Stimulated activated CD8-positive, alpha-beta memory T cell treated with anti-CD3 and anti-CD28 coated beads, Interleukin-7, amount 100 ng/mL, for 4 hours (primary cell): ENCODE data around the gene ASB5.

Source experiments
- DNase-seq, 2 donors: peaks; one replicate each; pipeline ENCODE4 v3.0.0-alpha.2; 2020; ENCODE audit warnings: low read depth in 2 of 2

Gene ASB5

DNA sequence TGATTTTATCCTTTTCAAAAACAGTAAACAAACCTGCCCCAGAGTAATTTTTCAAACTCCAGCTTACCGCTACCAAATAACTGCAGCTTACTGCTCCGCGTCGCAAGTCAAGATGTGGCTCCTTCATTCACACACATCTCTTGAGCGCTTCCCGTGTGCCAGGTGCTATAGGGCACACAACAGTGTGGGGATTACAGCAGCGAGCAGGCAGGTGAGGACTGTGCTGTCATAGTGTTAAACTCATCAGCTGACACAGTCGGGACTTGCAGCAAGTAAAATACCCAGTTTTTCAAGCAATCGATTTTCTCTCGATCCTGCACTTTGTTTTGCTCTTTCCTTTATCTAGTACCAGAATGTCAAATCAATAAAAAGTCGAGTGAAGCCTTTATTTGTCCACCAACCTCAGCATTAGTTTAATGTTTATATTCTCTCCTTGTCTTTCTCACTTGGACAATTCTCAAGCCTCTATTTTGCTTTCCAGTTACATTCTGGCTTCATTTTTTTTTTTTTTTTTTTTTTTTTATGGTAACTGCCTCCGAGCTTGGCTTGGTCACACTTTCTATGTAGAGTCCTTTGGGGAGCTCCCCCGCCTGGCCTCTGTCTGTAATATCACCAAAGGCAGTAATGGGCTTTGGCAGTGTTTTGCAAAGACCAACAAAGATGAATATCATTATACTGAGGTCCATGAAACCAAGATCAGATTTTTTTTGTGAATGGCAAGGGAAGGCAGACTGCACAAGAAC is 8.3 kb upstream of the ASB5 start:
- no peak for DNase-seq

DNA sequence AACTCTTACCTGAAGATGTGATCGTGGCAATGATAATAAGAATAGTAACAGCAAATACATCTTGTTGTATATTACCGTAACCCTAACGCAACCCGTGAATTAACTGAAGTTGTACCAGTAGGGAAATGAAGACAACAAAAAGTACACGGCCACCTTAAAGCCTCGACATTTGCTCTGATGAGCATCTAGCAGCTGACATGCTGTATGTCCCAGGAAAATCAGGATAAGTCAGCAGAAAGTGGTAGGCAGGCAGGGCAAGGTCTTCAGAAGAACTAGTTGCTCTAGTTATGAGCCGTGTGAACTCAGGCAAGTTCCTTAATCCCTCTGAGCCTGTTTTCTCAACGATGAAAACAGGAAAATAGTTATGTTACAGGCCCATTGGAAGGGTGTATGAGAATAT is 7.7 kb upstream of the ASB5 start:
- no peak for DNase-seq

DNA sequence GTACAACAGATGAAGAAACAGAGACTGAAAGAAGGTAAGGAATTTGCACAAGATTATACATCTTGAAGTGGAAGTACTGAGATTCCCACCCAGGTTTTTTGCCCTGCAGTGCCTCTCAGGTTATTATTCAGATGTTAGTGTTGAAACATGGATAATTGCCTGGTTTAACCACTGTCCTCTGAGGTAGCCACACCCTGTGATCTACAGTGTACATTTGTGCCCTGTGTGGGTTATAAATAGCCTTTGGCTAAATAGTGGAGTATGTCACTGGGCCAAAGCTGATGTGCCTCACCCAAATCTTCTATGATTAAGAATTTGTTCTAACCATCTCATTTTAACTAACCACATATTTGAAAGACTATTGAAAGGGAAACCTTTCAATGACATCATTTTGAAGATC is 5.4 kb upstream of the ASB5 start:
- DNase-seq, result no peak

DNA sequence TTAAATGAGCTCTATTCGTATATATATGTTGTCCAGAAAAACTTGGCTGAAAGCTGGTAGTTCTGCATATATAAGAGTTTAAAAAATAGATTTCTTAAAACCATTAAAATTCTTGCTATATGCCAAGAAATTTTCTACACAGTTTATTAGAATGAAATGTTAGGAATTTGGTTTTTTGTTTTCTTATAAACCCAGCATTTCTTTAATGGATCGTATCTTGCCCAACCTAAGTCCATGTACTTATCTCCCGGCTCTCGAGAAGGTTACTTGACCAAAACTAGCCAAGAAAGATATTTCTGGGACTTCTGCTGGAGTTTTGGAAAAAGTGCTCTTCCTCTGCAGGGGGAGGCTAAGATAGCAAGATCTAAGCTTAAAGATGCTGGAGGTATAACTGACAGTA is 4.7 kb upstream of the ASB5 start:
- DNase-seq, result no peak

DNA sequence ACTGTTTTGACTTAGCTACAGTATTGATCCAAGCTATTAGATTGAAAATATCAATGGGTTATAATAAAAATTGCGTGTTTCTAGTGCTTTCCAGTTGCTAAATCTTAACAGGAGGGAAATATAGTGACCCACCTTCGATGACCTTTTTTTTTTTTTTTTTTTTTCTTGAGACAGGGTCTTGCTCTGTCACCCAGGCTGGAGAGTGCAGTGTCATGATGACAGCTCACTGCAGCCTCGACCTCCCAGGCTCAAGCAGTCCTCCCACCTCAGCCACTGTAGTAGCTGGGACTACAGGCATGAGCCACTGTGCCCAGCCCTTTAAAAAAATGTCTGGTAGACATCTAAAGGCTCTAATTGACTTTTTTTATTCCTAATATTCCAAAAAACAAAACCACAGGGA is 3.8 kb upstream of the ASB5 start:
- DNase-seq, result no peak

DNA sequence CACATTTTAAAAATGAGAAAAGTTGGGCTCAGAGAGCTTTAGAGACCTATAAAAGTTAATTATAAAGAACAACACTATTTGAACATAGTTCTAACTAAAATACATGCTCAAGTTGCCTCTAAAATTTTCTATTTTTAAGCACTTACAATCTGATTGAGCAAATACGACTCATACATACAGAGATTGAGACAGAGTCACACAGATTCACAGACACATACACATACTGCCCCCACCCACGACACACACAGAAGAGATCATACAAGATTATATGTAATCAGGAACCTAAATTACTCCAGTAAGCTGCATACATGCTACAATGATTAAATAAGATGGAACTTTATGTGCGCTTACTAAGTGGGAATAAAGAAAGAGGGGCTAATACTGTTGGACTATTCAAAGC is 2.7 kb upstream of the ASB5 start:
- DNase-seq, result no peak

DNA sequence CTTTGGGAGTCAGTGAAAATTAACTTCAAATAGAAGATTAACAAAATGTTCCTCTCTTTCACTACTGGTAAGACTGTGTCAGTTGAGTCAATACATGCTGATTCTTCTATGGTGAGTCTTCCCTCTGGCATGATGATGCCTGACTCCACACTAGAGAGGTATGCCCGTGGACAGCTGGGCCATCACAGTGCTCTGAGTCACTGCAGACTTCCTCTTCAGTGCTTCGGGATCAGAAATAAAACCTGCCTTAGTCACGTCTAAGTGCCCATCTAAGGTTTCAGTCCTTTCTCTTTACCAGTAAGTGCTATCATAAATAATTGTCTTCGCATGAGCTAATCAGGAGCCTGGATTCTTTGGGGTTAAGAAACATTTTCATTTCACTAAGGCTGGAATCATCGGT is 1.6 kb upstream of the ASB5 start:
- no peak for DNase-seq

DNA sequence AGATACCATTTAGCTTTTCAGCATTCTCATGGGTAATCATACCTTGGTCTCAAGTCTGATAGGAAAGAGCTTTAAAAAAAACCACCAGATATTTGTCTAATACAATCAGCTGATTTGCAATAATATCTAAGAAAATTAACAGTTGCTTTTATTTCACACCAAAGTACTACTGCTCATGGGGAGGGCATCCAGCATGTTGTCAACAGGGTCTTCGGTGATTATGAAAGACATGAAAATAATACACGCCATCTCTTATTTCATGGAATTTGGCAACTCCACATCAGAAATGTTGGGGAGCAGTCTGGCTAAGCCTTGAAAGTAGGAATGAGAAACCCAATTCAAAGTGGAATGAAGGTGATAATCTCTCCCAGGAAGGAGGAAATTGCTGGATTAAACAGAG is 3.0 kb downstream of the ASB5 start:
- DNase-seq, result no peak

DNA sequence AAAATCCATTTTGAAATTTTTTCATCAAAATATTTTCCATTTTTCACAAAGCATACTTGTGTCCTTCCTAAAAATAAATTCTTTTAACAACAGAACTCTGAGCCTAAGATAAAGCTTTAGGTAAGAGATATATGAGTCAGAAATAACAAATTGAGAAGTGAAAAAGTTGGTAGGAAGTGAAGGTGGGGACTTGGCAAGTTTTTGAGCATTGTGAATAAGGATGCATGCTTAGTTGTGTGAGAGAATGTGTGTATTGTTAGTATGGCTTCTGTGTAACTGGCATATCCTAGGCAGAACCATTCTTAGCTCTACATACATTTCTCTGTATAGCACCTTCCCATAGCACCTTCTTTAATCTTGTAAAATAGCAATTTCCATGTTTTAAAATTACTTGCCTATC is 6.8 kb downstream of the ASB5 start:
- no peak for DNase-seq

DNA sequence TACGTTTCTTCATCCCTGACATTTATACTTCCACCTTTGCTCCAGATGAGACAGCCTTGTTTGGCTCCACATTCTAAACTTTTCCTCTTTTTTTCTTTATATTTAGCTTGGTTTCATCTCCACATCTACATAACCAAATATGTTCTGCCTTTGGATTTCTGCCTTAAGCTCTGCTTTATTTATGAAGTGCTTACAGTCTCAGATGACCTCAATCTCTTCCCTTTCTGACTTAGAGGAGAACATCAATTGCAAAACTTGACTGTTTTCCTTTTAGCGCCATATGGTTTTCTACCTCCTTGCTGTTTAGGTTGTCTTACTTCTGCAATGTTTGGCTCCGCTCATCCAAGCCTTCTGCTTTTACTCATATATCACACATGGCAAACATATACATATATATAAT is 7.5 kb downstream of the ASB5 start:
- DNase-seq, result no peak

DNA sequence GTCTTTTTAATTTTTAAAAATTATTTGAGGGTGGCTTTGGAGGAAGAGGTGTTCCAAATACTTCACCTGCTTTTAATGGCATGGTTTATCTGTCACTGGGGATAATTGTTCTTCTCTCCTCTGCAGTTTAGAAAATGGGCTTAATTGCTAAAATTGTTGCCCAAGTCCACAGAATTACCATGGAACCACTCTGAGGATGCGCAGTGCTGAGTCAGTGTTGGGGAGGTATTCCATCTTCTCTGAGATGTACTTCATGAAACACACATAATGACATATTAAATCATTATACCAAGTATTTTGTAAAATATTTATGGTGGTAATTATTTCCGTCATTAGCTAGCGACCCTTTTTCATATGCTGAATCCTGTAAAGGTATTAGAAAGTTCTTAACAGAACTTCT is 8.0 kb downstream of the ASB5 start:
- DNase-seq, result no peak

DNA sequence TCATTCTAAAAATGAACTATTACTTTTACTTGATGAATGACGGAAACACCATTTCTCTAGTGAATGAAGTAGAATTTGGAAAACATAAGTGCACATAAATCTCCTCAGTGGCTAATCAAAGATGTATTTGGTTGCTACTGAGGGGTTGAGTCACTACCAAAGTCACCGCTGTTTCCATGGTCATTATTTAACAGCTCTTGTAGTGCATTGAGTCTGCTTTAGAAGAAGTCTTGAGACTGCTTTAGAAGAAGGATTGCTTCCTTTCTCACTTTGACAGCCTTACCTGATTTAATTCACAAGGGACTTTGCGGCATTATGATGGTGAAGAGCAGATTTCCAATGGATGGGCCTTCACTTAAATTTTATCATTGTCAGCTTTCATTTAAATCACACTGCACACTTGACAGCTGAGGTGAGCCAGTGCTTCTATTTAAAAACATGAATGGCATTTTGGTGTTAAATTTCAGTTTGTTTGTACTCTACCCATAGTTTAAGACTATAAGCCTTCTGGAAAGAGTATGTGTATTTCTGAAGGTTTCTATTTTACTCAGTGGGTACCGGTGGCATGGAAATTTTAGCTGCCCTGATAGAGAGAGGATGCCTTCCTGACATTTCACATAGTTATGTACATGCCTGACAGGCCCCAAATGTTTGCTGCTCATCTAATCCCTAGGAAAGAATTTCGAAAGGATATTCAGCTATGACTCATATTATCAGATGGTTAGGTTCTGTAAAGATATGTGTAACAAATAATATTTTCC is 9.5 kb downstream of the ASB5 start:
- DNase-seq, result no peak

DNA sequence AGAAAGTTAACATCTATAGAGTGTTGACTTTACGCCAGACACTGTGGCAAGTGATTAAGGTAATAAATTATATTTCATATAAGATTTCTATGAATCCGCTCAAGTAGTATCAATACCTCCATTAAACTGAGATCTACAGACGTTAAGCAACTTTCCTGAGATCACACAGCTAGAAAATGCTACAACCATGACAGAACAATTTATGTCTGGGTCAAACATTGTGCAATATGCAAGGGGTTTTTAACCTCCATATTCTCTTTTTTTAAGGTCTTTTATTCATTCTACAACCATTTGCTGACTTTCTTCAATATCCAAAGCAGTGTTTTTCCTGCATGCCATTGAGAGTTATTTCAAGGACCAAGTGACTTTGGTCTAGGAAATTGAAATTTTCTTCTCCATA is 10.9 kb downstream of the ASB5 start:
- DNase-seq, result no peak

DNA sequence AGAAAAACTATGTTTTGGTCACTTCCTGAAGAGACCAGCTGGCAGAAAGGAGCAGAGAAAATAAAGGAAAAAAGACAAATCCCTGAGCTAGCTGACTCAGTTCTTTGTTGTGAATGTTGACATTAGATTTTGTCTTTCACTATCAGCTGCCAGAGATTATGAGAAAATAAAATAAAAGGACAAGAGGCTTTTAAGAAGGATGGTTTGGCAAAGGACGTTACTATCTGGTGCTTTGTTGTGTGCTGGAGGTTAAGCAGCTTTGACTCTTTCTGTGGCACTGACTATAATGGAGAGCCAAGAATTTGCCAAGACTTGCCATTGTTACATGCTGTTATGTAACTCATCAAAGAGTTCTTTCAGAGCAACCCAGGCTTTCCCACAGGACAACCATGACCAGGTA is 12.1 kb downstream of the ASB5 start:
- DNase-seq, result no peak

DNA sequence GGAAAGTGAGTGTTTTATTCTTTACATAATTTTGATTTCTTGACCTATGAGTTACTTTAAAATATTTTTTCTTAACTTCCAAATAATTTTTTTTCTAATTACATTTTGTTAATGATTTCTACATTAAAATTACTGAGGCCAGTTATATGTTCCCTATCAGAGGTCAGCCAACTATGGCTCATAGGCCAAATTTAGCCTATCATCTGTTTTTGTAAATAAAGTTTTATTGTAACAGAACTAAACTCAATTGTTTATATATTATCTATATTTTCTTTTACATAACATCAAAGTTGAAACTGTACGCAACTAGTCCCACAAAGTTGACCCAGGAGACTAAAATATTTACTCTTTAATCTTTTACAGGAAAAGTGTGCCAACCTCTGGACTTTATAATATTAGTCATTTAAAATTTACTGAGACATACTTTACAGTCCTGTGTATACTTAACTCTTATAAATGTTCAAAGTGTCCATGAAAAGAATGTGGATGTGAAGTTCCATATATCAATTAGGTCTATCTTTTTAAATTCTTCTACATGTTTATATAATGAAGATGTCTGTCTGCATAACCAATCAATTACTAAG is 26.2 kb downstream of the ASB5 start:
- no peak for DNase-seq

DNA sequence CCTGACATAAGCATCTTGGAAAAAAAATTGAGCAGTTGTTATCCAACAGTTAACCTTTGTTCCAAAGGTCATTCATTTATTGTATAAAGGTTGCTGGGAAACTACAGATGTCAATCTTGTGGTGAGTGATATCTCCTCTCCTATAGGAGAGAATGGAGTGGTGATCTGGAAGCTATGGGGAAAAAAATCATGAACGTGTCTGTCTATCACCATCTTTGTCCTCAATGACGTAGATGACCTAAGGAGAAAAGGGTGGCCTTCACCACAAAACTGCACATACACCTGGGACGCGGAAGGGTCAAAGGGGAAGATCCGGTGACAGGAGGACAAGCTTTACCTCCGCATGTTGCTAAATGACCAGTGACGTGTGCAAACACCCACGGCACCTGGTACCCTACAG is 27.3 kb downstream of the ASB5 start:
- no peak for DNase-seq

DNA sequence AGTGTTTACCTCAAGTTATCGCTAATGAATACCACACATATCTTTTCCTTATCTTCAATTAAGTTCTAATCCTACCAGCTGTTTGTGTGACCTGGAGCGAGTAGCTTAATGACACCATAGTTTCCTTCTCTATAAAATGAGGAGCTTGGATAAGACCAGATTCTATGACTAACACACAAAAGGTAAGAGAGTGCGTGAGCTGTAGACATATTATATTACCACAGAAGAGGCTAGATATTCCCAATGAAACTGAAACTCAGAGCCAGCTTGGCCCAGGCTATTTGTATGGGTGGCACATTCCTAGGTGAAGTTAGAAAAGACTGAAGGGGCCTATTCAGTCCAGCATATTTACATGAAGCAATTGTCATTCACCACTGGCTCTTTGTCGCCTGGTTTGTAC is 30.2 kb downstream of the ASB5 start:
- no peak for DNase-seq

DNA sequence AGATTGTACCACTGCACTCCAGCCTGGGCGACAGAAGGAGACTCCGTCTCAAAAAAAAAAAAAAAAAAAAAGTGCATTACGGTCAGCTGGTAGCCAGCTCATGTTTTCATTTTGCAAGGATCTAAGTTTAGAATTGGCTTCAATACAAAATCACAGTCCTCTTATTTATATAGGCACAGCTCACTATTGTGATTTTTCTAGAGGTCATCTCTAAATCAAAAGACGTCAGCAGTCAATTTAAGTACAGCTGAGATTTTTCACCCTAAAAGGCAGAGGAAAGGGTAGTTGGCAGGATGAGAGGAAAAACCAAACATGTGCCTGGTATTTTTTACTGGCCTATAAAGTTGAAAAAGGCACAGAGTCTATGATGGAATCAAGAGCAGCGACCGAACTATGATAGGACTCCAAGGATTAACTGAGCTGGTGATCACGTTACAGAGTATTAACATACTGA is 30.8 kb downstream of the ASB5 start:
- no peak for DNase-seq

DNA sequence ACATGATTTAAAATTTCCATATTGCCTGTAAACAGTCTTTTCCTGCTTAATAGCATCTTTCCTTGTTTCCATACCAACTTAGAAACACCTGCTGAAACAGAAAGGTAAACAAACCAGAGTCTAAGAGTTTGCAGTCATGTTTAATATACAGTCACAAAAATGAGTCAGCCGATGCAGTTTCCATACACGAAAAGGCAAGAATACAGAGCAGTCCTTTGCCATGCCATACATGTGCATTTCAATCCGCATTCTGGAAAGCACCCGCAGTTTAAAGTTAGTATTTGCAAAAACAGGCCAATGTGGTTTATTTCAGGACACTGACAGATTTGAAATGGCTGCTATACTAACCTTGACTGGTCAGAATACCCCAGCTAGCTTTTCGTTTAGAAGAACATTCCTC is 32.1 kb downstream of the ASB5 start:
- DNase-seq, result no peak

DNA sequence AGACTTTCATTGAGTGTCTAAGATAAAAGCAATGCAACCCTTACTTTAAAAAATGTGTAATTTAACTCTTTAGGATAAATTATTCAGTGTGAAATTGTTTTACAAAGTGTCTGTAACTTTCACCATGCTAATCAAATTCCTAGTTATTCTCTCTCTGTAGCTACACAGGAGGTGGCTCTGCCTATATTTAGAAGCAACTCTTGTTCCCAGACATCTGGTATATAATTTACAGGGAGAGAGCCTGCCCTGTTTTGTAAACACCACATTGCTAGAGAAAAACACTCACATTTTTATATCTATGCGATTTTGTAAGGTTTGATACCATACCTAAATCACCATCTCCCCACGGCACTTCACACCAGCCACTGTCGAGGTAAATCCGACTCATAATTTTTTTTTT is 38.2 kb downstream of the ASB5 start:
- no peak for DNase-seq

DNA sequence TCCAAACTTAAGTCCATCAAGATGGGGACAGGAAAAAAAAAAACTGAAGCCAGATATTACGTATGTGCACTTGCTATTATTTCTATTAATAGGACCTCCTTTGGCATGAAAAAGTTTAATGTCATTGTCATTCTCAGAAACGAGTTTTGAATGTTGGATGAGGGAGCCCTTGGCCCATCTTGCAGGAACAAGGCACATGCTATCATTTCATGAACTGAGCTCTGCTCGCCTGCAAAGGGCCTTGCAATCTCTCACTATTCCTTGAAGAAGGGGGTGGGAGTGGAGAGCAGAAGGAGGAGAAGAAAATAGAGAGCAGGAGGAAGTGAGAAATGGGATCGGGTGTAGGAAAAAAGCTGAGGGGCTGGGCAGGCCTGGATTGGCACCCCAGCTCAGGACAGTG is 39.4 kb downstream of the ASB5 start:
- no peak for DNase-seq

DNA sequence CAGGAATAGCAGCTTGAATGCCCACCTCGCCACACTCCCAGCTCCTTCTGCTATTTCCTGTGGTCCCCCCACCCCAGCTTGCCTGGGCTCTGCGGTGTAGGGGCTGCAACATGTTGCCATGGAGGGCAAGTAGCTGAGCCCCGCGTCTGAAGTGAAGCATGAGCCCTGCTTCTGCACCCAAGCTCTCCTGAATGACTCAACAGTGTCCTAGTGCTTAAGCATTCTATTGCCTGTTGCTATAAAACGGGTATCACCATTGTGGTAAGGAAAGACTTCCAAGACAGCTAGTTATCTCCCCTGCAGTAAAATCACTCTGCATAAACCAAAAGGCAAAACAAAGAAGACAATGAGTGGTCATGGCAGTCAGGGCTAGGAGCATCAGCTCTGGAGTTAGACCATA is 42.3 kb downstream of the ASB5 start:
- no peak for DNase-seq

DNA sequence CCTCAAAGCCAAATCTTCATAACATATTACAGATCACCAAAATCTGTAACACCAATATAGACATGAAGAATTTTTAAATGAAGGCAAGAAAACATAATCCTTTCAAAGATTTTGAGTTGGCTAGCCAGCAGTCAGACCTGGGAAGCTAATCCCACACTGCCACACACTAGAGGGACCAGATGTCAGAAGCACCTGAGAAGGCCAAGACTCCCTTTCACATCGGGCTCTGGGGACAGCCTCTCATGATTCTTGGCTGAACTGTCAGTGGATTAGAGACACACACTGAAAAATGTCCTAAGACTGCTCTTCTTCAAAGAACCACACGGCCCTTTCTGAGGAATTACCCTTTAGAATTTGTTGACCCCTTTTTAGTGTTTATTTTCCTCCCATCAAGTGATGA is 45.5 kb downstream of the ASB5 start:
- DNase-seq, result no peak
